HG02798 (cell line): ENCODE measurements around the gene RGS12.

Experiments used
- ATAC-seq: cut with Tn5 transposase; IDR thresholded peaks from one replicate; pipeline ENCODE4 v1.9.1; 2021; ENCODE audit warnings: mild to moderate bottlenecking; ENCODE audit not compliant: unreplicated experiment, poor library complexity

Gene RGS12

GRCh38 chr4:3321295-3321889 lies 28.6 kb downstream of the RGS12 start:
- ATAC-seq: no peak

- ATAC-seq: no peak
Observed at GRCh38 chr4:3322059-3322550, 29.3 kb downstream of the RGS12 start.

- ATAC-seq: no peak
Observed at GRCh38 chr4:3323071-3323481, 30.3 kb downstream of the RGS12 start.

GRCh38 chr4:3324093-3324815 lies 31.4 kb downstream of the RGS12 start:
- no peak for ATAC-seq

- ATAC-seq: no peak
Observed at GRCh38 chr4:3328814-3329663, 36.2 kb downstream of the RGS12 start.

GRCh38 chr4:3329887-3330286 lies 37.1 kb downstream of the RGS12 start:
- no peak for ATAC-seq

- no peak for ATAC-seq
Observed at GRCh38 chr4:3330707-3331106, 37.9 kb downstream of the RGS12 start.

- ATAC-seq: no peak
Observed at GRCh38 chr4:3331511-3332394, 38.9 kb downstream of the RGS12 start.

GRCh38 chr4:3332498-3332897 lies 39.7 kb downstream of the RGS12 start:
- no peak for ATAC-seq

GRCh38 chr4:3334316-3334715 lies 41.5 kb downstream of the RGS12 start:
- no peak for ATAC-seq

GRCh38 chr4:3335385-3335784 lies 42.6 kb downstream of the RGS12 start:
- no peak for ATAC-seq

- ATAC-seq: no peak
Observed at GRCh38 chr4:3335982-3336381, 43.2 kb downstream of the RGS12 start.

- no peak for ATAC-seq
Observed at GRCh38 chr4:3336382-3337356, 43.8 kb downstream of the RGS12 start.

- no peak for ATAC-seq
Observed at GRCh38 chr4:3337357-3337732, 44.5 kb downstream of the RGS12 start.

- ATAC-seq: no peak
Observed at GRCh38 chr4:3337811-3338210, 45.0 kb downstream of the RGS12 start.

GRCh38 chr4:3338321-3338838 lies 45.6 kb downstream of the RGS12 start:
- ATAC-seq: no peak

- no peak for ATAC-seq
Observed at GRCh38 chr4:3338976-3339531, 46.2 kb downstream of the RGS12 start.

- no peak for ATAC-seq
Observed at GRCh38 chr4:3339577-3339976, 46.8 kb downstream of the RGS12 start.
